Measurements from ENCODE around the gene CLEC2L.

The CLEC2L gene

DNA sequence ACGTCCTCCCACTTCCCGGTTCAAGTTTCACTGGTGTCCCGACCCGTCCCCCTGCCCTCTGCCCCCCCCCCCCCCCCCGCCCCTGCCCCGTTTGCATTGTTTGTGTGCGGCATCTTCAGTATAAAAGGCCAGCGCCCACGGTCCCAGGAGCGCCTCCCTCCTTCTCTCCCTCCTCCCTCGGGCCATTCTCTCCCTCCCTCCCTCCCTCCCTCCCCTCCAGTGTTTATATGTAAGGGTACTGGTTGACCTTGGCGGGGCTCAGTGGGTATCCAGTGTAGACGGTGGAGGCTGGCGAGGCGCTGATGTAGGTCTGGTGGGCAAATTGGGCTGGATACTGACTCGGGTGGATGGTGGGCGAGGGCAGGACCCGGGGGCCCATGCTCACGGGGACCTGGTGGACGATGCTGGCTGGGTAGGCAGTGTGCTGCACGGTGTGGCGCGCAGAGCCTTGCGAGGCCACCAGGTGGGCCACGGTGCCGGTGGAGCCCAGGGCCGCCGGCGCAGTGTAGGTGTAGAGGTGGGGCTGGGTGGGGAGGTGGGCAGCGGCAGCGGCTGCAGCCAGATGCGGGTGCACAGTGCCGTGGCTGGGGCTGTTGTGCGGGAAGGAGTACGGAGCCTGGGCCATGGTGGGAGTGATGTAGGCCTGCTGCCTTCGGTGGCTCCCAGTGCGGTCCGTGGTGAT is 49.4 kb downstream of the CLEC2L start:
- no peaks in the 10 kb centered on the region; the same call in 1 of the 2 replicates for H3K36me3 ChIP-seq (ENCODE audit: insufficient read depth)
- H3K27ac ChIP-seq = no peak overlapping the region
- H3K4me1 ChIP-seq (ENCODE audit: low read depth, poor library complexity, severe bottlenecking) = no peaks in the 10 kb centered on the region
- H3K9ac ChIP-seq = no peak overlapping the region
- no peak overlapping the region for H3K4me3 ChIP-seq (IDR thresholded peaks at IDR 0.05; ENCODE audit: insufficient read depth, low read depth, low read length)
- H4K20me1 ChIP-seq (ENCODE audit: insufficient read depth) = no peaks in the 10 kb centered on the region
- no peak overlapping the region for H2AFZ ChIP-seq (ENCODE audit: low read depth)
- TF ChIP-seq, protein P1, sequence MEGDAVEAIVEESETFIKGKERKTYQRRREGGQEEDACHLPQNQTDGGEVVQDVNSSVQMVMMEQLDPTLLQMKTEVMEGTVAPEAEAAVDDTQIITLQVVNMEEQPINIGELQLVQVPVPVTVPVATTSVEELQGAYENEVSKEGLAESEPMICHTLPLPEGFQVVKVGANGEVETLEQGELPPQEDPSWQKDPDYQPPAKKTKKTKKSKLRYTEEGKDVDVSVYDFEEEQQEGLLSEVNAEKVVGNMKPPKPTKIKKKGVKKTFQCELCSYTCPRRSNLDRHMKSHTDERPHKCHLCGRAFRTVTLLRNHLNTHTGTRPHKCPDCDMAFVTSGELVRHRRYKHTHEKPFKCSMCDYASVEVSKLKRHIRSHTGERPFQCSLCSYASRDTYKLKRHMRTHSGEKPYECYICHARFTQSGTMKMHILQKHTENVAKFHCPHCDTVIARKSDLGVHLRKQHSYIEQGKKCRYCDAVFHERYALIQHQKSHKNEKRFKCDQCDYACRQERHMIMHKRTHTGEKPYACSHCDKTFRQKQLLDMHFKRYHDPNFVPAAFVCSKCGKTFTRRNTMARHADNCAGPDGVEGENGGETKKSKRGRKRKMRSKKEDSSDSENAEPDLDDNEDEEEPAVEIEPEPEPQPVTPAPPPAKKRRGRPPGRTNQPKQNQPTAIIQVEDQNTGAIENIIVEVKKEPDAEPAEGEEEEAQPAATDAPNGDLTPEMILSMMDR (conservative IDR thresholded peaks at IDR 0.05; ENCODE audit: low read depth, low read length) = no peak
- H3K4me2 ChIP-seq = no peak overlapping the region
- no peaks in the 10 kb centered on the region for H3K79me2 ChIP-seq (ENCODE audit: insufficient read depth, low read depth)
- H3K27me3 ChIP-seq (ENCODE audit: insufficient read depth, low read depth) = no peaks in the 10 kb centered on the region

DNA sequence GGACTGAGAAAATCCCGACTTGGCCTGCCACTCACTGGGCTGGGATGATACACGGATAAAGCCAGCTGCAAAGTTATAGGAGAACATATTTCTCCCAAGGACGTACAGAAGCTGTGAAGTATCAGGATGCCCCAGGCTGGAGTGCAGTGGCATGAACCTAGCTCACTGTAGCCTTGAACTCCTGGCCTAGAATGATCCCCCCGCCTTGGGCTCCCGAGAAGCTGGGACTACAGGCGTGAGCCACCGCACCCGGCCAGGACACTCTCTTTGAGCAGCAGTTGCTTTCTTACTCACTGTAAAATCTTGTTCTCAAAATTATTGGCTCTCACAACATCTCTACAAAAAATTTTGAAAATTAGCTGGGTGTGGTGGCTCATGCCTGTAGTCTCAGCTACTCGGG is 50.4 kb downstream of the CLEC2L start:
- no peaks in the 10 kb centered on the region for H3K79me2 ChIP-seq (ENCODE audit: insufficient read depth, low read depth)
- H3K27me3 ChIP-seq (ENCODE audit: insufficient read depth, low read depth) = no peaks in the 10 kb centered on the region
- H4K20me1 ChIP-seq (ENCODE audit: insufficient read depth) = no peaks in the 10 kb centered on the region
- H3K9ac ChIP-seq = no peak overlapping the region
- H3K4me3 ChIP-seq (IDR thresholded peaks at IDR 0.05; ENCODE audit: insufficient read depth, low read depth, low read length) = no peak overlapping the region
- no peaks in the 10 kb centered on the region for H3K4me1 ChIP-seq (ENCODE audit: low read depth, poor library complexity, severe bottlenecking)
- H3K4me2 ChIP-seq = no peak overlapping the region
- H2AFZ ChIP-seq (ENCODE audit: low read depth) = no peak overlapping the region
- TF ChIP-seq, protein P1 (conservative IDR thresholded peaks at IDR 0.05; ENCODE audit: low read depth, low read length) = no peak
- no peak overlapping the region for H3K27ac ChIP-seq
- no peaks in the 10 kb centered on the region; the same call in 1 of the 2 replicates for H3K36me3 ChIP-seq (ENCODE audit: insufficient read depth)

DNA sequence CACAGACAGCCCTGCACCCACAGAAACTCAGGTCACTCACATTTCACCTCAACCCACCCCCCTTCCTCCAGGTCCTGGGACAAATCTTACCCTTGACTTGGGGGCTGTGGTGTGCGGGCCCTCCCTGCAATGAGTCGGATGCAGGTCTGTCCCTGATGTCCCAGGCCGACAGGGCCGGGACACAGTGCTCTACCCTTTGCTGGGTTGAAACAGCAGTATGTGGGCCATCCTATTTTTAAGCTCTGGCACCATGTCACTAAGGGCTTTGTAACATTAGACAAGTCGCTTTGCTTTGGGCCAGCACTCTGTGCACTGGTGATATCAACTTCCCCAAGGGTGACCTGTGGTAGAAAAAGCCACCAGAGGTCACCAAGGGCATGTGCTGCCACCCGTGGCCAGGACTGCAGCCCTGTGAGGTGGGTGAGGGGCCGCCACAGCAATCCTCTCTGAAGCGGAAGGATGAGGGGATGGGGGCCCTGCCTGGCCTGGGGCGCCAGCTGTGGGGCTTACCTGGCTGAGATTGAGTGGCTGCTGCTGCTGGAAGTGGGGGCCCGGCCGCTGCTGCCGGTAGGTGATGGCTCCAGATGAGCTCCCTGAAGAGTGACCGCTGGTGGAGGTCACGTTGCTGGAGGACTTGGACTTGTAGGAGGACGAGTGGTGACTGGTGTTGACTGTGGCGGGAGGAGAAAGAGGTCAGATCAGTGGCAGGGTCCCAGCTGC is 51.3 kb downstream of the CLEC2L start:
- Histone ChIP-seq H4K20me1 (ENCODE audit: insufficient read depth) (no peaks in the 10 kb centered on the region), H3K4me2 (no peak overlapping the region), H3K27ac (no peak overlapping the region), H3K27me3 (ENCODE audit: insufficient read depth, low read depth) (no peaks in the 10 kb centered on the region), H3K79me2 (ENCODE audit: insufficient read depth, low read depth) (no peaks in the 10 kb centered on the region), H2AFZ (ENCODE audit: low read depth) (no peak overlapping the region), H3K9ac (no peak overlapping the region), H3K36me3 (ENCODE audit: insufficient read depth) (no peaks in the 10 kb centered on the region; the same call in 1 of the 2 replicates), H3K4me3 (IDR thresholded peaks at IDR 0.05; ENCODE audit: insufficient read depth, low read depth, low read length) (no peak overlapping the region), H3K4me1 (ENCODE audit: low read depth, poor library complexity, severe bottlenecking) (no peaks in the 10 kb centered on the region)
- TF ChIP-seq, protein P1 (conservative IDR thresholded peaks at IDR 0.05; ENCODE audit: low read depth, low read length) = no peak

DNA sequence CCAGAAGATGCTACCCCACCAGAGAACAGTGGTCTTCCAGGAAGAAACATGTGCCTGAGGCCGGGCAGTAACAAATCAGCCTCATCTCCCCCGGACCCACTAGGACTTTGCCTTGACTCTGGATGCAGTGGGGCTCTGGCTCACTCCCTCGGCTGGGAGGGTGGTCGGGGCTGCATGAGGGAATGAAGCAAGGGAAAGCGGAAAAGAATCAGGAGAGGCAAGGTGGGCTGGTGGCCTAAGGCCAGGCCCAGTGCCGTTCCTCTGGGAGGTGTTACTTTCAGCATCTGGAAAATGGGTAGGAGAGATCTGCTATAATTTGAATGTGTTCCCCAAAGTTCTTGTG is 51.8 kb downstream of the CLEC2L start:
- TF ChIP-seq, protein P1 (conservative IDR thresholded peaks at IDR 0.05; ENCODE audit: low read depth, low read length) = no peak

More for the DNA sequence above, 51.8 kb downstream of the CLEC2L start:
- Histone ChIP-seq H2AFZ (ENCODE audit: low read depth) (no peak overlapping the region), H3K9ac (no peak overlapping the region), H3K36me3 (ENCODE audit: insufficient read depth) (no peaks in the 10 kb centered on the region; the same call in 1 of the 2 replicates), H3K27me3 (ENCODE audit: insufficient read depth, low read depth) (no peaks in the 10 kb centered on the region), H3K27ac (no peak overlapping the region), H3K79me2 (ENCODE audit: insufficient read depth, low read depth) (no peaks in the 10 kb centered on the region), H3K4me3 (IDR thresholded peaks at IDR 0.05; ENCODE audit: insufficient read depth, low read depth, low read length) (no peak overlapping the region), H3K4me1 (ENCODE audit: low read depth, poor library complexity, severe bottlenecking) (no peaks in the 10 kb centered on the region), H4K20me1 (ENCODE audit: insufficient read depth) (no peaks in the 10 kb centered on the region), H3K4me2 (no peak overlapping the region)

All from KMS-11 (cell line).